ENCODE results near the gene PRSS12. TPM values are rescaled to one million over a fixed set of nuclear protein-coding genes. Genes with fewer than 3 reads are reported as not detected.

Gene PRSS12
- polyA plus RNA-seq, 3 donors, result not detected

- Histone ChIP-seq H2AFZ (ENCODE audit: insufficient read depth, low read depth, low read length, poor library complexity, severe bottlenecking) (no peak overlapping the region), H3K9ac (ENCODE audit: insufficient read depth, low read length, poor library complexity, severe bottlenecking) (no peak overlapping the region), H3K9me3 (replicated peaks in 1 of 2; ENCODE audit: control insufficient read depth in 1 of 2, insufficient read depth in 1 of 2, low read length in 2 of 2) (no peaks in the 10 kb centered on the region), H3K4me2 (replicated peaks; ENCODE audit: extremely low read depth, low read length, poor library complexity, severe bottlenecking) (no peak overlapping the region), H3K27ac (ENCODE audit: low read depth in 1 of 2, low read length in 2 of 2) (no peak overlapping the region), H3K4me1 (ENCODE audit: control insufficient read depth in 1 of 2, insufficient read depth in 2 of 2, low read length in 2 of 2) (no peaks in the 10 kb centered on the region), H3K4me3 (replicated peaks in 1 of 3; ENCODE audit: low read depth in 2 of 3, low read length in 3 of 3) (no peak overlapping the region), H3K27me3 (ENCODE audit: control insufficient read depth in 2 of 2, insufficient read depth in 2 of 2, low read length in 2 of 2) (no peaks in the 10 kb centered on the region), H3K36me3 (replicated peaks in 1 of 2; ENCODE audit: control insufficient read depth in 1 of 2, insufficient read depth in 2 of 2, low read length in 2 of 2) (no peaks in the 10 kb centered on the region), H4K20me1 (ENCODE audit: insufficient read depth, low read length) (no peaks in the 10 kb centered on the region), H3K79me2 (ENCODE audit: insufficient read depth, low read length) (no peaks in the 10 kb centered on the region)
- Mint-ChIP-seq H3K9me3 (peaks cover 0 to 4% (median 0%) of the 10 kb centered on the region in 7 donors), H3K4me3 (no peak overlapping the region), H3K36me3 (no peaks in the 10 kb centered on the region), H3K27me3 (ENCODE audit: low read depth in 3 of 3) (no peaks in the 10 kb centered on the region), H3K4me1 (peaks cover 3% of the 10 kb centered on the region), H3K27ac (no peak overlapping the region)
- DNase-seq, result no peak
- intact Hi-C loops (cut with micrococcal nuclease), result no loop called here
- WGBS (ENCODE audit: insufficient coverage), result no CpG with 5 or more reads among the region's 4 CpGs
- no peak for TF ChIP-seq CTCF (IDR thresholded peaks at IDR 0.05)
Measured at GRCh38 chr4:118327554-118328241, 25.1 kb downstream of the PRSS12 start.

- no peak overlapping the region for H3K4me2 ChIP-seq (replicated peaks; ENCODE audit: extremely low read depth, low read length, poor library complexity, severe bottlenecking)
- H3K79me2 ChIP-seq (ENCODE audit: insufficient read depth, low read length), result no peaks in the 10 kb centered on the region
- H3K4me3 Mint-ChIP-seq, result no peak overlapping the region
- TF ChIP-seq CTCF (IDR thresholded peaks at IDR 0.05), result no peak
- no peaks in the 10 kb centered on the region for H3K27me3 ChIP-seq (ENCODE audit: control insufficient read depth in 2 of 2, insufficient read depth in 2 of 2, low read length in 2 of 2)
- H3K27ac ChIP-seq (ENCODE audit: low read depth in 1 of 2, low read length in 2 of 2), result no peak overlapping the region
- WGBS (ENCODE audit: insufficient coverage), result 33% methylated on average over 1 of the region's 2 CpGs
- no peaks in the 10 kb centered on the region for H3K4me1 ChIP-seq (ENCODE audit: control insufficient read depth in 1 of 2, insufficient read depth in 2 of 2, low read length in 2 of 2)
- peaks cover 0 to 4% (median 0%) of the 10 kb centered on the region in 7 donors for H3K9me3 Mint-ChIP-seq
- H3K9me3 ChIP-seq (replicated peaks in 1 of 2; ENCODE audit: control insufficient read depth in 1 of 2, insufficient read depth in 1 of 2, low read length in 2 of 2), result no peaks in the 10 kb centered on the region
- intact Hi-C loops (cut with micrococcal nuclease), result no loop called here
- H3K9ac ChIP-seq (ENCODE audit: insufficient read depth, low read length, poor library complexity, severe bottlenecking), result no peak overlapping the region
- H3K27ac Mint-ChIP-seq, result no peak overlapping the region
- H3K4me1 Mint-ChIP-seq, result peaks cover 3% of the 10 kb centered on the region
- no peaks in the 10 kb centered on the region for H3K36me3 ChIP-seq (replicated peaks in 1 of 2; ENCODE audit: control insufficient read depth in 1 of 2, insufficient read depth in 2 of 2, low read length in 2 of 2)
- DNase-seq, result no peak
- no peaks in the 10 kb centered on the region for H4K20me1 ChIP-seq (ENCODE audit: insufficient read depth, low read length)
- H3K27me3 Mint-ChIP-seq (ENCODE audit: low read depth in 3 of 3), result no peaks in the 10 kb centered on the region
- H3K36me3 Mint-ChIP-seq, result no peaks in the 10 kb centered on the region
- no peak overlapping the region for H2AFZ ChIP-seq (ENCODE audit: insufficient read depth, low read depth, low read length, poor library complexity, severe bottlenecking)
- H3K4me3 ChIP-seq (replicated peaks in 1 of 3; ENCODE audit: low read depth in 2 of 3, low read length in 3 of 3), result no peak overlapping the region
Measured at GRCh38 chr4:118326585-118326984, 26.2 kb downstream of the PRSS12 start.
